Nephron progenitor cell (in vitro differentiated cells): ENCODE measurements around the gene ADAMTS5.

Source experiments
- DNase-seq: peaks from one replicate; pipeline ENCODE4 v3.0.0; 2021
- H3K27ac Mint-ChIP-seq: 2 replicates; pipeline ENCODE4 v1.8.0; 2021; ENCODE audit warnings: mild to moderate bottlenecking, moderate library complexity, mixed read lengths
- H3K27me3 Mint-ChIP-seq: 2 replicates; pipeline ENCODE4 v1.8.0; 2021; ENCODE audit warnings: mild to moderate bottlenecking, low read depth, mixed read lengths; ENCODE audit not compliant: poor library complexity
- H3K36me3 Mint-ChIP-seq: 2 replicates; pipeline ENCODE4 v1.8.0; 2021; ENCODE audit warnings: low read depth, mixed read lengths
- H3K4me1 Mint-ChIP-seq: 2 replicates; pipeline ENCODE4 v1.8.0; 2021; ENCODE audit warnings: mixed read lengths
- H3K4me3 Mint-ChIP-seq: 2 replicates; pipeline ENCODE4 v1.8.0; 2021; ENCODE audit warnings: mild to moderate bottlenecking, moderate library complexity, mixed read lengths
- H3K9me3 Mint-ChIP-seq: 2 replicates; pipeline ENCODE4 v1.8.0; 2021; ENCODE audit warnings: mild to moderate bottlenecking, moderate library complexity, mixed read lengths
- TF ChIP-seq, protein P1 (sequence below): fragments of 200-600 bp; sonication (generic); IDR thresholded peaks from 2 replicates; pipeline ENCODE4 v1.5.0; 2021; ENCODE audit warnings: antibody characterized with exemption

ADAMTS5 gene

DNA sequence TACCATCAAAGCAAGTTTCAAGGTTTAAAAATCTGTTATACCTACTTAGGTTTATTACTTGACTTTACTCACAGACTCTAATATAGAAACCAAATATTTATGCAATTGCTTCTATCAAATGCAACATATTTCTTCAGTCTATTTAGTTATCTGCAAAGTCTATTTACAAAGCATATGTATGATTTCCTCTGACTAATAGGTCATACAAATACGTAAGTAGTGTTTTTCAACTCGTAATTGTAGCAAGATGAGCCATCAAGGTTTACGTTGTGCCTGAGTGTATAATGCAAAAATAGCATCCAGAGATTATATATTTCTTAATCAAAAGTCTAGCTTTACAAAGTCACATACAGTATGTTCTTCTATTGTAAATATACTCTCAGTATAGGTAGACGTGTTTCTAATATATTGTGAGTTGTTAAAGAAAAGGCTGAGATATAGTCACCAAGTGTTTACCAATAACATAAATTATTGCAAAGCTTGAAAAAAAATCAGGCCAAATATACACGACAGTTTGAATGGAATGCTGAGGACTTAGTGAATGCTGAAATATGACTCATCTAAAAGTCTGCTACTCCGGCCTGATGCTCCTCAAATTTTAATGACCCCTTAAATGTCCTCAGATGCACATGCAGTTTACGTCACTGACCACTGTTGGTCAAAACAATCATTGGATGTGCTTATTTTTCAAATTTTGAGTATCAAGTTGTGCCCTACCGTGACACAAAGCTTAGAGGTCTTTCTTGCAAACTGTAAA is 48.4 kb downstream of the ADAMTS5 start:
- TF ChIP-seq, protein P1, sequence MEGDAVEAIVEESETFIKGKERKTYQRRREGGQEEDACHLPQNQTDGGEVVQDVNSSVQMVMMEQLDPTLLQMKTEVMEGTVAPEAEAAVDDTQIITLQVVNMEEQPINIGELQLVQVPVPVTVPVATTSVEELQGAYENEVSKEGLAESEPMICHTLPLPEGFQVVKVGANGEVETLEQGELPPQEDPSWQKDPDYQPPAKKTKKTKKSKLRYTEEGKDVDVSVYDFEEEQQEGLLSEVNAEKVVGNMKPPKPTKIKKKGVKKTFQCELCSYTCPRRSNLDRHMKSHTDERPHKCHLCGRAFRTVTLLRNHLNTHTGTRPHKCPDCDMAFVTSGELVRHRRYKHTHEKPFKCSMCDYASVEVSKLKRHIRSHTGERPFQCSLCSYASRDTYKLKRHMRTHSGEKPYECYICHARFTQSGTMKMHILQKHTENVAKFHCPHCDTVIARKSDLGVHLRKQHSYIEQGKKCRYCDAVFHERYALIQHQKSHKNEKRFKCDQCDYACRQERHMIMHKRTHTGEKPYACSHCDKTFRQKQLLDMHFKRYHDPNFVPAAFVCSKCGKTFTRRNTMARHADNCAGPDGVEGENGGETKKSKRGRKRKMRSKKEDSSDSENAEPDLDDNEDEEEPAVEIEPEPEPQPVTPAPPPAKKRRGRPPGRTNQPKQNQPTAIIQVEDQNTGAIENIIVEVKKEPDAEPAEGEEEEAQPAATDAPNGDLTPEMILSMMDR = no peak
- Mint-ChIP-seq H3K4me3 (no peak overlapping the region), H3K27me3 (no peaks in the 10 kb centered on the region), H3K4me1 (peaks cover 6% of the 10 kb centered on the region), H3K27ac (no peak overlapping the region), H3K36me3 (peaks cover 7% of the 10 kb centered on the region), H3K9me3 (peaks cover 6% of the 10 kb centered on the region)
- no peak for DNase-seq

DNA sequence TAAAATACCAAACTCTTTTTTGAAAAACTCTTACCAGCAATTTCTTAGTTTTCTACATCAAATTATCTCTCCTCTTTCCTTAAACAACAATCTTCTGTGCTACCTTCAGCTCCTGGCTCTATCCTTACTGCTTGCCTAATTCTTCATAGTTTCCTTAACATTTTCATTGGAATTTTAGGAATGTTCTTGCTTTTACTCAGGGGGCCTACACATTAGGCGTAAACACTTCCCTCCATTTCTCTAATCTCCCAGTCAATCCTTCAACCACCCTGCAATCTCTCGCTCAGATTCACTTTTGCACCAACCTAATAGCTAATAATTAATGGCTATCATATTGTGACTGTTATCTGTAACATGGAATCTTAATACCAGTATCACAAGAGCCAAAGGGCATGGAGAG is 50.1 kb downstream of the ADAMTS5 start:
- H3K27ac Mint-ChIP-seq = peak overlapping the region; percentile 4
- DNase-seq = no peak
- TF ChIP-seq, protein P1 = no peak
- no peak overlapping the region for H3K4me3 Mint-ChIP-seq
- peaks cover 6% of the 10 kb centered on the region for H3K9me3 Mint-ChIP-seq
- peaks cover 6% of the 10 kb centered on the region for H3K4me1 Mint-ChIP-seq
- peaks cover 7% of the 10 kb centered on the region for H3K36me3 Mint-ChIP-seq
- H3K27me3 Mint-ChIP-seq = no peaks in the 10 kb centered on the region

- Mint-ChIP-seq H3K4me3 (no peak overlapping the region), H3K9me3 (peaks cover 6% of the 10 kb centered on the region), H3K27me3 (no peaks in the 10 kb centered on the region), H3K36me3 (peaks cover 7% of the 10 kb centered on the region), H3K27ac (no peak overlapping the region), H3K4me1 (peaks cover 6% of the 10 kb centered on the region)
- DNase-seq = no peak
- TF ChIP-seq, protein P1 = no peak
Measured at GRCh38 chr21:26914557-26914956, 52.3 kb downstream of the ADAMTS5 start.

DNA sequence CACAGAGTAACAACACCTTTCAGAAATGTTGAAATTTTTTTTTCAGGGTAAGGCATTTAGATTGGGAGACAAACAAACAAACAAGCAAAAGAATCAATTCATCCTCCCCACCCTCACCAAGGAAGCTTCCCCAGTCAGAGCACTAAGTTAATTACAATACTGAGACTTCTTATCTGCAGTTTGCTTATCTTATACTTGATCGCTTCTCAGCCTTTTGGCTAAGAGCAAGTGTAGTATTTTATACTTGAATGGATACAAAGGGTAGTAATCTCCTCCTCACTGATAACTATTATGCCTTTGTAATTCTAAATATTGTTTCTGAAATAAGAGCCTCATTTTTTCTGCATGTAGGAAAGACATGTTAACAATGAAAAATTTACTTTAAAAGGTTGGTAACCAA is 54.4 kb downstream of the ADAMTS5 start:
- Mint-ChIP-seq H3K4me3 (no peak overlapping the region), H3K36me3 (peaks cover 7% of the 10 kb centered on the region), H3K27me3 (no peaks in the 10 kb centered on the region), H3K27ac (no peak overlapping the region), H3K4me1 (peaks cover 6% of the 10 kb centered on the region), H3K9me3 (peaks cover 6% of the 10 kb centered on the region)
- no peak for DNase-seq
- TF ChIP-seq, protein P1 = no peak

GRCh38 chr21:26909972-26910371 is 56.9 kb downstream of the ADAMTS5 start:
- DNase-seq = peak; percentile 49
- Mint-ChIP-seq H3K27me3 (no peaks in the 10 kb centered on the region), H3K4me3 (no peak overlapping the region), H3K36me3 (peaks cover 7% of the 10 kb centered on the region), H3K27ac (no peak overlapping the region), H3K4me1 (no peaks in the 10 kb centered on the region), H3K9me3 (peaks cover 6% of the 10 kb centered on the region)
- TF ChIP-seq, protein P1 = peak; percentile 32

- no peaks in the 10 kb centered on the region for H3K36me3 Mint-ChIP-seq
- peaks cover 5% of the 10 kb centered on the region for H3K9me3 Mint-ChIP-seq
- H3K27ac Mint-ChIP-seq = no peak overlapping the region
- no peaks in the 10 kb centered on the region for H3K4me1 Mint-ChIP-seq
- no peak for DNase-seq
- TF ChIP-seq, protein P1 = no peak
- H3K27me3 Mint-ChIP-seq = no peaks in the 10 kb centered on the region
- H3K4me3 Mint-ChIP-seq = no peak overlapping the region
Measured at GRCh38 chr21:26900980-26901379, 65.9 kb downstream of the ADAMTS5 start.
